Thymus (tissue), 11 donors: Measurements from ENCODE around the gene LMLN. TPM values are rescaled to one million over a fixed set of nuclear protein-coding genes. Genes with fewer than 3 reads are reported as not detected.
"Not testable (repeated sequence)": the region's sequence is repeated elsewhere in the genome, so short reads cannot be mapped to it uniquely, and the experiment has no call there.

ENCODE experiments used
- DNase-seq, 9 donors: peaks; one replicate each; pipeline ENCODE4 v3.0.0-alpha.2; 2013; ENCODE audit warnings: low spot score in 9 of 9, low read depth in 6 of 9, missing footprints in 1 of 9
- H3K27ac ChIP-seq, 2 donors: one replicate each; pipeline ENCODE4 v1.5.1; 2013; ENCODE audit warnings: control low read depth in 1 of 2, low read depth in 1 of 2, low read length in 1 of 2, mild to moderate bottlenecking in 1 of 2, moderate library complexity in 1 of 2
- H3K27me3 ChIP-seq, 2 donors: one replicate each; pipeline ENCODE4 v1.5.1; 2013; ENCODE audit warnings: low read length in 1 of 2; ENCODE audit not compliant: control insufficient read depth in 2 of 2, insufficient read depth in 1 of 2
- H3K36me3 ChIP-seq, 2 donors: one replicate each; pipeline ENCODE4 v1.5.1; 2013; ENCODE audit warnings: low read length in 1 of 2, mild to moderate bottlenecking in 1 of 2, moderate library complexity in 1 of 2; ENCODE audit not compliant: control insufficient read depth in 2 of 2, insufficient read depth in 2 of 2
- H3K4me1 ChIP-seq, 2 donors: one replicate each; pipeline ENCODE4 v1.5.1; 2013; ENCODE audit warnings: low read length in 2 of 2; ENCODE audit not compliant: control insufficient read depth in 2 of 2, insufficient read depth in 2 of 2
- H3K4me3 ChIP-seq, 2 donors: one replicate each; pipeline ENCODE4 v1.5.1; 2013; ENCODE audit warnings: low read length in 2 of 2, control low read depth in 1 of 2, mild to moderate bottlenecking in 1 of 2
- H3K9me3 ChIP-seq, 2 donors: one replicate each; pipeline ENCODE4 v1.5.1; 2013; ENCODE audit warnings: low read length in 1 of 2, mild to moderate bottlenecking in 1 of 2; ENCODE audit not compliant: control insufficient read depth in 2 of 2, insufficient read depth in 1 of 2
- WGBS: extraction: QIAGEN DNeasy Blood & Tissue Kit; methylation state at CpG from one replicate; pipeline ENCODE4 v1.1.7; 2013; 5-methylcytosine and 5-hydroxymethylcytosine counted together
- polyA plus RNA-seq: library from polyadenylated mRNA; stranded (reverse); fragments of 200-250 nt; gene quantifications from one replicate; pipeline ENCODE4 v1.2.3, GENCODE V29; 2013
- total RNA-seq: library from RNA; stranded (reverse); fragments of 120-200 nt; gene quantifications from one replicate; pipeline ENCODE4 v1.2.4, GENCODE V29; 2013
- donor health status: healthy.

The LMLN gene
- total and polyA plus RNA-seq, 2 donors = 1.4 to 2.2 TPM

DNA sequence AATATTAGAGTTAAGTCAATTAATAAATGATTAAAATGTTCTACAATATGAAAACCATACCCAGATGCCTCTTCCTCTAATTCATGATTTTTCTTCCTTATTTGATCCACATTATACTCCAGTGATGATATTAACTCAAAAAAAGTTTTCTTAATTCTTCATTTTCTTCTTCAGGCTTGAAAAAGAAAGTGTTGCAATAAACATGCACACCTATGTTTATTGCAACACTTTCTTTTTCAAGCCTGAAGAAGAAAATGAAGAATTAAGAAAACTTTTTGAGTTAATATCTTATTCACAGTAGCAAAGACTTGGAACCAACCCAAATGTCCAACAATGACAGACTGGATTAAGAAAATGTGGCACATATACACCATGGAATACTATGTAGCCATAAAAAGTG, 93.4 kb downstream of the LMLN start:
- not testable (repeated sequence) for H3K4me3 ChIP-seq, DNase-seq, H3K27me3 ChIP-seq, H3K27ac ChIP-seq, H3K36me3 ChIP-seq, H3K9me3 ChIP-seq, H3K4me1 ChIP-seq

DNA sequence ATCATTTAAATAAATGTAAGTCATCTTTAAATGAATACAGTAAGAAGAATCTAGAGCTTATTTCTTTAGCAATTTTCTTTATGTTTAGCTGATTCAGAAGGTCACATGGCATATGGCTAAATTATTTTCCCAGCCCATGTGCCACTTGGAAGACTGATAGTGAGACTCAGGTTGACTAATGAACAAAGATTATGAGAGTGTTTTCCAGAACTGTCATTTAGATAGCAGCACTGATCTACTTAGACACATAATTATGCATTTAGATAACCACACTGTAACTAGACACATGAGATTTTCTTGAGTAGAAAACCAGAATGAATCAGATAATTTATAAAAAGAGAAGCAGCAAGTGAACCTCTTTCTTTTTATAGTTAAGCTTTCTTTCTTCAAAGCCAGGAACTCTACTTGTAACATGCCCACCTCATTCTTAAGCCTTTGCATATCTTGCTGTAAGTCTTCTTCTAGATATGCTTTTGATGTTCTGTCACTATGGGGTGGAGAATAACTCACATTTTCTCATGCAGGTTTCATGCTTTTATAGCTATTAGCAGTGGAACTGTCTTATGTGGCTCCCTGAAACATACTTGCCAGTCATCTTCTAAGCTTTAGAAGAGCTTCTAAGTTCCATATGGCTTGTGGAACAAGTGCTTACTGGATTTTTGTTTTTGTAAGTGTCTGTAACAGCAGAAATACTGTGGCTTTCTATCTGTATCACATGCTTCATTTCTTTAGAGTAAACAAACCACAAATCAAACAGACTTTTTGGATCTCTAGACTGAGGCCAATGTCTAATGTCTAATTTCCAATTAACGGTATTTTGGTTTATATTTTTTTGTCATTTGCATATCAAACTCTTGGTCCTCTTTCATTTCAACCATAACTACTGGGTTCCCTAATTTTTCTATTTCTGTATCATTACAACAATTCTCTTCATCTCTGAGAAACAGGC, 101.4 kb downstream of the LMLN start:
- Histone ChIP-seq H3K36me3 (no peaks in the 10 kb centered on the region), H3K4me1 (no peaks in the 10 kb centered on the region), H3K9me3 (no peaks in the 10 kb centered on the region), H3K4me3 (no peak overlapping the region), H3K27ac (no peak overlapping the region), H3K27me3 (no peaks in the 10 kb centered on the region)
- DNase-seq = no peak
- WGBS = 93% methylated on average over 1 of the region's 1 CpG

DNA sequence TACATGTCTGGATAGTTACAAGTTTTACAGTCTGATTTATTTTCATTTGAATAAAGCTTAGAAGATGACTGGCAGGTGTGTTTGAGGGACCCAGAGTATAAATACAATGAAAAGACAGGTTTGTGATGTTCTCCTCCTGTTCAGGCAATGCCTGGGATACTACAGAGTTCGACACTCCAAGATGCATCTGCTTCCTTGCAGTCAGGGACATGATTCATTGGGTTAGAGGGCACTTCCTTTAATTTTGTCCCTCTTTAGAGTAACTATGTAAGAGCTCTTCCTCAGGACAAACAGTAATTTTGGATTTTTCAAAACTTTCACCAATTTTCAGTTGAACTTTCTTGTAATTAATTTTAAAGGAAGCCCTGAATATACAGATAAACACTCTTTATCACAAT, 102.0 kb downstream of the LMLN start:
- 73% methylated on average over 1 of the region's 1 CpG for WGBS
- H3K27me3 ChIP-seq = no peaks in the 10 kb centered on the region

DNA sequence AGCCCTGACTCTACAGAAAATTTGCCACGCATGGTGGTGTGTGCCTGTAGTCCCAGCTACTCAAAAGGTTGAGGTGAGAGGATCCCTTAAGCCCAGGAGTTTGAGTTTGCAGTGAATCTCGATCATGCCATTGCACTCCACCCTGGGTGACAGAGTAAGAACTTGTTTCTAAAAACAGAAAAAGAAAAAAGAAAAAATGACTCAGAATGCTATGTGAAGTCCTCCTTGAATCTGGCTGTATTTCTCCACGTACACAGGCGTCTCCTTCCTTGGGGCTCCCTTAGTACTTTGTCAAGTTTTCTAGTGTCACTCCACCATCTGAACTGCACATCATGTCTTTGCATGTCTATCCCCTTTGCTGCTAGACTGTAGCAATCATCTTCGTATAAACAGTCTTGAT, 104.4 kb downstream of the LMLN start:
- 93% methylated on average over 5 of the region's 5 CpGs for WGBS

More for the DNA sequence above, 102.0 kb downstream of the LMLN start:
- Histone ChIP-seq H3K36me3 (no peaks in the 10 kb centered on the region), H3K9me3 (no peaks in the 10 kb centered on the region), H3K27ac (no peak overlapping the region), H3K4me1 (no peaks in the 10 kb centered on the region), H3K4me3 (no peak overlapping the region)
- DNase-seq = no peak

DNA sequence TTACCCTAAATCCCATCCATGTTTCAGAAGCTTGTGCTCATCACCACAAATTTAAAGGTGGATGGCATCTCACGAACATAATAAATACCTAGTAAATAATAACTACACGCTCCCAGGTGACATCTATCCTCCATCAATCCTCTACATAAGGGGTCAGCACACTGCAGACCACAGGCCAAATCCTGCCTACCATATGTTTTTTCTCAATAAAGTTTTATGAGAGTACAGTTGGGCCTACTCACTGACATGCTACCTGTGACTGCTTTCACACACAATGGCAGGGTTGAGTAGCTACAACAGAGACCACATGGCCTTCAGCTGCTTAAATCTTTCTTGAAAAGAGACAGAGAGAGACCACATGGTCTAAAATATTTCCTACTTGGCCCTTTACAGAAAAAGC, 105.9 kb downstream of the LMLN start:
- DNase-seq = no peak
- H3K27ac ChIP-seq = no peak overlapping the region
- no peak overlapping the region for H3K4me3 ChIP-seq
- no peaks in the 10 kb centered on the region for H3K27me3 ChIP-seq
- H3K4me1 ChIP-seq = no peaks in the 10 kb centered on the region
- H3K36me3 ChIP-seq = no peaks in the 10 kb centered on the region
- WGBS = over 99% methylated on average over 2 of the region's 2 CpGs
- H3K9me3 ChIP-seq = no peaks in the 10 kb centered on the region

More for the DNA sequence above, 104.4 kb downstream of the LMLN start:
- Histone ChIP-seq H3K36me3 (no peaks in the 10 kb centered on the region), H3K4me3 (no peak overlapping the region), H3K4me1 (no peaks in the 10 kb centered on the region), H3K27me3 (no peaks in the 10 kb centered on the region), H3K9me3 (no peaks in the 10 kb centered on the region), H3K27ac (no peak overlapping the region)
- no peak for DNase-seq

DNA sequence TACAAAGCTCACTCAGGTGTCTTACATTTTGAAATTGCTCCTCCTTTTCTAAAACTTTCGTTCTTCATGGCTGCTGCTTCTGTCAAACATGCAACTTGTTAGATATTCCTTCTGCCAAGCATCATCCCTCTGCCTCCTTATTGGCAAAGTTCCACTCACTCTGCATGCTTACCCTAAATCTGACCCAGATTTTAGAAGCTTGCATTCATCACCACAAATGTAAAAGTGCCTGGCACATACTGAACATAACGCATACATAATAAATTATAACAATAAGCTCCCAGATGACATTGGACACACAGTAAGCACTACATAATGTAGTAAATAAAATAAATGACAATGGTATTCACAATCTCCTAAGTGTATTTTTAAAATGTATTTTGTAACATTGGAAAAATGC, 107.4 kb downstream of the LMLN start:
- no peaks in the 10 kb centered on the region for H3K36me3 ChIP-seq
- no peak overlapping the region for H3K27ac ChIP-seq
- no peak overlapping the region for H3K4me3 ChIP-seq
- H3K9me3 ChIP-seq = no peaks in the 10 kb centered on the region
- DNase-seq = no peak
- 97% methylated on average over 2 of the region's 2 CpGs for WGBS
- H3K4me1 ChIP-seq = no peaks in the 10 kb centered on the region
- H3K27me3 ChIP-seq = no peaks in the 10 kb centered on the region

DNA sequence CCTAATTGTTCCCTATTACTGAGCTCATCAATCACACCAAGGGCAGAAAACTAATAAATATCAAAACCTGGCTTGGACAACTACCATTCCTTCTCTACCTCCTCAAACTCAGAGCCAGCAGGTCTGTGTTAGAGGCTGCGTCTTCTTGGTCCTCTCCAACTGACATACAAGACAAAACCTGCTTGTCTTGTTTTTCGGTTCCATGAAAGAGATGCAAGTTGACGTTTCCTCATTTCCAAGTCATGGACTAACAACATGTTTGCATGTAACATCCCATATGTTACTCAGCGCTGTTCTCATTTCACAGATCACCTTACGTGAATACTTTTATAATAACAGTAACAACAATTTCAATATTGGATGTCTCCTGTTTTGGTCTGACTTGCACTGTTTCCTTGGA, 110.9 kb downstream of the LMLN start:
- Histone ChIP-seq H3K36me3 (no peaks in the 10 kb centered on the region), H3K27me3 (peaks cover 0 to 11% of the 10 kb centered on the region in 2 donors)

DNA sequence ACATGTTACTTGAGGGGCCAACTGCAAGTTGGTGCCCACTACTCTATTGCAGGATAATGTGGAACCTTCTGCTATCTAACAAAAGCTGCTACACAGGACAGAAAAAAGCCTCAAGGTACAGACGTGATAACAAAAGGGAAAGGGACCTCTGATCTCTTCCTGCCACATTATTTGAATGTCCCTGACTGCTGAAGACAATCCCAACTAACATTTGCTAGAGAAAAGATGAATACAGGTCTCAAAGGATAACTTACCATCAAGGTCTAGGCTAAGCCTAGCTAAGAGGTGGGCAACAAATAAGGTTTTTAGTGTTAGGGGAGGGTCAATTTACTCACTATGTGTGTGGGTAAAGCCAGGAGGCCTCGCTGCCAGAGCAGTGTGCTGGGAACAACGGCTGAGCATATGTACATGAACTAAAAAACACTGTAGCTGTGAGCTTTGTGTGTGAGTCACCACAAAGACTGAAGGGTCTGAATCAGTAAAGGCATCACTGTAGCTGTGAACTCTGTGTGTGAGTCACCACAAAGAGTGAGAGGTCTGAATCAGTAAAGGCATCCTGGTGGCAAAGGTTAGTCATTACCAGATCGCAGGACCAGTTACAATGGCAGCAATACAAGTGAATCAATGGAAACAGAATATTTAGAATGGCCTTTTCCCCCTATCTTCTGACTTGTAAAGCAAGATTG, 111.7 kb downstream of the LMLN start:
- Histone ChIP-seq H3K27me3 (peaks cover 0 to 20% of the 10 kb centered on the region in 2 donors), H3K36me3 (no peaks in the 10 kb centered on the region), H3K27ac (no peak overlapping the region), H3K4me1 (no peaks in the 10 kb centered on the region), H3K4me3 (no peak overlapping the region), H3K9me3 (no peaks in the 10 kb centered on the region)
- WGBS = 71% methylated on average over 4 of the region's 4 CpGs
- DNase-seq = no peak

More for the DNA sequence above, 110.9 kb downstream of the LMLN start:
- no peak overlapping the region for H3K27ac ChIP-seq
- H3K4me1 ChIP-seq = no peaks in the 10 kb centered on the region
- H3K4me3 ChIP-seq = no peak overlapping the region
- H3K9me3 ChIP-seq = no peaks in the 10 kb centered on the region
- WGBS = 94% methylated on average over 5 of the region's 5 CpGs
- DNase-seq = no peak

DNA sequence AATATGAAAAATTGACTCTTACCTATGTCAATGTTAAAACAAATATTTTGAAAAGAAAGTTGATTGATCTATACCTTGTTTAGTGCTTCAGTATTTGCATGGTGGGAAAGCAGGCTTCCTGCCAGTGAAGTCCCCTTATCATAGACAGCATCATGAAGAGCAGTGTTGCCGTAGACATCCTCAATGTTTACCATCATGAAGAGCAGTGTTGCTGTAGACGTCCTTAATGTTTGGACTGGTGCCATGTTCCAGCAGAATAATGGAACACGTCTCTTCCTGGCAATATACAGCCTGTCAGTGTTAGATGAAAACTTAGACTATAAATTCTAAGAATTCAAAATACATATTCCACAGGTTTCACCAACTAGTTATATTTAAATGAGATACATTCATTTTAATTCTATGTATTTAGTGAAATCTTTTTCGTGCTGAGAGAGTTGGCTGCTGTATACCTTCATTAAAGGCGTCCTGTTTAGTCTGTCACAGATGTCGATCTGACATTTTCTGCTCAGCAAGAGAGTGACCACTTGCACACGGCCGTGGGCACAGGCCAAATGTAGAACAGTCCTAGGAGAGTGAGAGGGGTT, 116.8 kb downstream of the LMLN start:
- Histone ChIP-seq H3K36me3 (no peaks in the 10 kb centered on the region), H3K27ac (no peak overlapping the region), H3K27me3 (peaks cover 22 to 64% of the 10 kb centered on the region in 2 donors), H3K4me1 (peaks cover 5 to 6% of the 10 kb centered on the region in 2 donors), H3K9me3 (peaks cover 3 to 14% of the 10 kb centered on the region in 2 donors), H3K4me3 (no peak overlapping the region)
- DNase-seq = no peak
- 76% methylated on average over 8 of the region's 8 CpGs for WGBS
